AG20443 (cell line): ENCODE data around the gene HMGA1.
"Not testable (repeated sequence)": the region's sequence is repeated elsewhere in the genome, so short reads cannot be mapped to it uniquely, and the experiment has no call there.

Source experiments
- DNase-seq: peaks from one replicate; pipeline ENCODE4 v3.0.0; 2012; ENCODE audit warnings: low spot score, mixed read lengths

The HMGA1 gene

DNA sequence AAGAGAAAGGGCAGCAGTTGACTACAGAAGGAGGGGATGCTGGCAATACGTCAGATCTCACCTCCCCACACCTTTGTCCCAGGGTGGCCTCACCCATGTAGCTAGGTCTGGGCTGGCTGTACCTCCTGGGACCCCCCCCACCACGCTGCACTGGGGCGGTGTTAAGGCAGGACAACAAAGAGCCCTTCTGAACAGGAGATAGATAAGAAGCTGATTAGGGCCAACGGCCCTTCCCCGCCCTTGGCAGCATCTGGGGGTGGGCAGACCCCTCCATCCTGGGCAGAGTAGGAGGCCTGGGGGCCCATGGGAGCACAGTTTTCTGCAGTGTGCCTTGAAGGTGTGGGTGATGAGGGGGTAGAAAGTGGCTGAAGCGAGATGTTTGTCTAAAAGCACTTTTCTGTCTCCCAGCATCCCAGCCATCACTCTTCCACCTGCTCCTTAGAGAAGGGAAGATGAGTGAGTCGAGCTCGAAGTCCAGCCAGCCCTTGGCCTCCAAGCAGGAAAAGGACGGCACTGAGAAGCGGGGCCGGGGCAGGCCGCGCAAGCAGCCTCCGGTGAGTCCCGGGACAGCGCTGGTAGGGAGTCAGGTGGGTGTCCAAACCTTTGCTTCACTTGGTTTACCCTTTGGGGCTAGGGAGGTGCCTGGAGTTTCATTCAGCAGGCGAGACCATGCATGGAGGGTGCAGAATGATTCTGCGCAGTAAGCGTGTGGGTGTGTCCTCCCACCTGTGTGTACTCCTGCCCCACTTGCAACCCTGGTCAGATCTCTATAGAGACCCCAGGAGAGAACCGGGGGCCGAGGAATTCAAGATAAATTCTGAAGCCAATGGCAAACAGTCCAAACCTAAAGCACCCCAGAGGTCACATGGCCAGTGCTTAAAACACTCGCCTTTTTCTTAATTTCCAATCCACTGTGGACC, 3.9 kb downstream of the HMGA1 start:
- DNase-seq: peak; percentile 1

DNA sequence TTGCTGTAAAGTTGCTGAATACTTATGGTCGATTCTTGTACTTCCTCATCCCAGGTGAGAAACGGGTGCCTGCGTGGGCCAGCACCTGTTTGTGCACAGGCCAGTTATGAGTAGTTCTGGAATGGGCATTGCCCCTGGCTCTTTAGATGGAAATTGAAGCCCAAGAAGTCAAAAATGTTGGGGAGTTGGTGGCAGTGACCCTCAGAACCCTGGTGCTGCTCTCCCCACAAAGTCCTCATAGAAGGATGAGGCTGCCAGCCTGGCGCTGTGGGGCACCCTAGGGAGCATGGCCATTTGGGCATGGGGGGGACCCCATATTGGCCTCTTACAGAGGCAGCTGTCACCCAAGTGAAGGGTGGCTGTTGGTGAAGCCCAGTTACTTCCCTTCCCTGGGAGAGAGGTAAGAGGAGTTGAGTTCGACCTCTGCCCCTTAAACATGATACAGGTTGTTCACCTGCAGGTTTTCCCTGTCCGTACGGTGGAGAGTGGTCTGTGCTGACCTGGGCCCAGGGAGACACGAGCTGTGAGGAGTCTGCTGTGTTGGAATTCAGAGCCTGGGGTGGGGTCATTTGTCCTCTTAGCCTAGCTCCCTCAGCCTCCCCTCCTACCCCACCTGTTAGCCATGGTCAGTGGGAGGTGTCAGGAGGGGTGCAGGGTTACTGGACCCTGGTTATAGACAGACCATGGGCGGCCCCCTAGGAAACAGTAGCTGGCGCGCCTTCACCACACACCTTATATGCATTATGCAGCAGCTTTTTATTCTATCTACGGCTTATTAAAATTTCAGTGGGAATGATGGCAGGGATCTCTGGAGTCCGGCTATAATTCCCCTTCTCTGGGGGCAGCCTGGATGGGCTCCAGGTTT, 4.9 kb downstream of the HMGA1 start:
- DNase-seq: peak; percentile 1

DNA sequence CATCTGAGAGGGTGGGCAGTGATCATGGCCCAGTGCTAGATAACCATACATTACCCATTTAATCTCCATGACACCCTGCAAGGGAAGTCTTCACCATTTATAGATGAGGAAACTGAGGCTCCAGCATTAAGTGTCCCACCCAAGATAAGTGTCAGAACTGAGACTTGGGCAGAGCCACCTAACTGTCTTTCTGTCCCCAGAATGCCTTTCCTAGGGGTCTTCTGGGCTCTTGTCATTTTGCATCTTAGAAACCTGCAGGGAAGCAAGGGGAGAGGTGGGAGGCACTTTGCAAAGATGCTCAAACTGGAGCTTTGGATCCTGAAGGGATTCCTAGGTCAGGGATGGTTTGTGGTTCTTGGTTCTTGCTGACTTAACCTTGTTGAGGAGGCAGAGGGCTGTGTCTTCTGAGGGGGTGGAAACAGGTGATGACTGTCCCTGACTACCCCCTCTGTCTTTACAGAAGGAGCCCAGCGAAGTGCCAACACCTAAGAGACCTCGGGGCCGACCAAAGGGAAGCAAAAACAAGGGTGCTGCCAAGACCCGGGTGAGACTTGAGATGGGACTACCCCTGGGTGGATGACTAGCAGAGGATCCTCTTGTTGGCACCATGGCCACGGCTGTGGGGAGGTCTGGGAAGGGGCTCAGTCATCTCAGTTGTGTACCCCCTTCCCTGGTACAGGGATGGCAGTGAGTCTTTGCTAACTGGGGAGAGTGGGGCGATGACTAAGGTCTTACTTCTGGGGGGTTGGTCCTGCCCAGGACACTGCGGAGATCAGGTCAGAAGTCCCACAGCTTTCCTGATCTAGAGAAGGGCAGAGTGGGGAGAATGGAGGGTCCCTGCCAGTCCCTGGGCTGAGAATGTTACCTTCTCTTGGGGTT, 5.8 kb downstream of the HMGA1 start:
- DNase-seq: peak; percentile 20

DNA sequence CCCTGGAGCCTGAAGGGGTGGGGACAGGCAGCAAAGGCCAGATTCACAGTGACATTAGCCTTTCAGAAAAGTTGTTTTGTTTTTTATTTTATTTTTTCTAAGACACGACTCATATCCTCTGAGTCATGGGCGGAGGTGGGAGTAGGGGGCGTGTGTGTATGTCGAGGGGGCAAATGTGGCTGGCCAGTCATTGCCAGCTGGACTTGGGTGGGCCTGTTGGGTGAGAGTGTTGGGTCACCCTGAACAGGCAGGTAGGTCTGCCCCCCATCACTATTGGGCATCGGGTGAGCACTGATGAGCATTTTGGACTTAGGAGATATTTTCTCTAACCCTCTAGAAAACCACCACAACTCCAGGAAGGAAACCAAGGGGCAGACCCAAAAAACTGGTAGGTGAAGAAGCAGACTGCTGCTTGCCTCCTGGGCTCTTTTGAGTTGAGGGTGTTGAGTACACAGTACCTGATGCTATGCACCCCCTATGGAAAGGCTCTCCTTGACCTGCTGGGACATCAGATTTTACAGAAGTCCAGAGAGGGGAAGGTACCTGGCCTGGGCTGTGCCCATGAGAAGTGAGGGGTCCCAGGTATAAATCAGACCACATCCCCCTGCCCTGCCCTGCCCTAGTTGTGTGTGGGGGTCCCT, 6.6 kb downstream of the HMGA1 start:
- no peak for DNase-seq

DNA sequence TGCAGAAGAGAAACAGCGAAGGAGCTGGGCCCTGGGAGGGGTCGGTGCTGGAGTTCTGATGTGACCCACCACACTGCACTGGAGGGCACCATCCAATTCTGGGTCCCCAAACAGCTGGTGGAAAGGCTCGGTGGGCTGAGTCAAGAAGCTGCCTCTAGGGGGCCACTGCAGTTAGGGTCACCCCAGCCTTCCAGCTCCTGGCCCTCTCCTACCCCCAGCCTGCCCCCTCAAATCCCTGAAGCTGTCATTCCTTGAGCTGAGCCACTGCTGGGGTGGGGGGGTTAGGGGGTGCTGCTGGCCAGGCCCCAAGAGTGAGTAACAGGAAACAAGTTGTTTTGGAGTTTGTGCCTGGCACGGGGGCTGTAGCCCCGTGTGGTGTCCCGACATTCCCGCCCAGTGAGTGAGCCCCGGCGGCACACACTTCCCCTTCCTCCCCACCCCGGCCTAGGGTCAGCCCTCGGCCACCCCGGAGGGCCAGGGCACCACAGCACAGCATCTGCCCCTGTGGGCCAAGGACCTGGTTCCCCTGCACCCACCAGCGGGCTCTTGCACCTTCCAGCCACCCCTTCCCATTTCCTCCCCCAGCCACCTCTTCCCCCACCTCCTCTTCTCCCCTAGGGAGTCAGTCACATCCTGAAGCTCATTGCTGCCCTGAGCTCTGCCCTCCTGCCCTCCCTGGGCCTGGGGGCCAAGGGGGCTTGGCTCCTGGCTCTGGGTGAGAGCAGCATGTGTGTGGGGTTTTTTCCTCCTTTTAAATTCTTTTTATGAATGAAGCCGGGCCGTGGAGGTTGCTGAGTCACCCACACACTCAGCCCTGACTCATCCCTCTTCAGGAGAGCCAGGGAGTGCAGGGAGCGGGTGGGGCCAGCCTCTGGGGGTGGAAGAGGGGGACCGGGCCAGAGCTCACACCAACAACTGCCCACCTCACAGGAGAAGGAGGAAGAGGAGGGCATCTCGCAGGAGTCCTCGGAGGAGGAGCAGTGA, 7.5 kb downstream of the HMGA1 start:
- DNase-seq: peak; percentile 95

DNA sequence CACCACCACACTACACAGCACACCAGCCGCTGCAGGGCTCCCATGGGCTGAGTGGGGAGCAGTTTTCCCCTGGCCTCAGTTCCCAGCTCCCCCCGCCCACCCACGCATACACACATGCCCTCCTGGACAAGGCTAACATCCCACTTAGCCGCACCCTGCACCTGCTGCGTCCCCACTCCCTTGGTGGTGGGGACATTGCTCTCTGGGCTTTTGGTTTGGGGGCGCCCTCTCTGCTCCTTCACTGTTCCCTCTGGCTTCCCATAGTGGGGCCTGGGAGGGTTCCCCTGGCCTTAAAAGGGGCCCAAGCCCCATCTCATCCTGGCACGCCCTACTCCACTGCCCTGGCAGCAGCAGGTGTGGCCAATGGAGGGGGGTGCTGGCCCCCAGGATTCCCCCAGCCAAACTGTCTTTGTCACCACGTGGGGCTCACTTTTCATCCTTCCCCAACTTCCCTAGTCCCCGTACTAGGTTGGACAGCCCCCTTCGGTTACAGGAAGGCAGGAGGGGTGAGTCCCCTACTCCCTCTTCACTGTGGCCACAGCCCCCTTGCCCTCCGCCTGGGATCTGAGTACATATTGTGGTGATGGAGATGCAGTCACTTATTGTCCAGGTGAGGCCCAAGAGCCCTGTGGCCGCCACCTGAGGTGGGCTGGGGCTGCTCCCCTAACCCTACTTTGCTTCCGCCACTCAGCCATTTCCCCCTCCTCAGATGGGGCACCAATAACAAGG, 8.5 kb downstream of the HMGA1 start:
- DNase-seq: not testable (repeated sequence)

DNA sequence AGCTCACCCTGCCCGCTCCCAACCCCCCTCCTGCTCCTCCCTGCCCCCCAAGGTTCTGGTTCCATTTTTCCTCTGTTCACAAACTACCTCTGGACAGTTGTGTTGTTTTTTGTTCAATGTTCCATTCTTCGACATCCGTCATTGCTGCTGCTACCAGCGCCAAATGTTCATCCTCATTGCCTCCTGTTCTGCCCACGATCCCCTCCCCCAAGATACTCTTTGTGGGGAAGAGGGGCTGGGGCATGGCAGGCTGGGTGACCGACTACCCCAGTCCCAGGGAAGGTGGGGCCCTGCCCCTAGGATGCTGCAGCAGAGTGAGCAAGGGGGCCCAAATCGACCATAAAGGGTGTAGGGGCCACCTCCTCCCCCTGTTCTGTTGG, 9.1 kb downstream of the HMGA1 start:
- not testable (repeated sequence) for DNase-seq

DNA sequence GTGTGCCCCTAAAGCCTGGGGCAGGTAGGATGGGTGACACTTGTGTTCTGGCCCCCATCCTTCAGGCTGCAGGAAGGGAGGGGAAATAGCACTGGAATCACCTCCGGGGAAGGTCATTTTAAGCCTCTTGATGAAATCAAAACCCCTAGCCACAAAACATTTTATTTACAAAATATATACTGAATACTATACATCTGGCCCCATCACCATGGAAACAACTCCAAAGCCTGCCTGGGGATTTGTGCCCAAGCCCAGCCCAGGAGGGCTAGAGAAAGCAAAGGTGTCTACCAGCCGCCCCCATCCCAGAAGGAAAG, 9.5 kb downstream of the HMGA1 start:
- no peak for DNase-seq

DNA sequence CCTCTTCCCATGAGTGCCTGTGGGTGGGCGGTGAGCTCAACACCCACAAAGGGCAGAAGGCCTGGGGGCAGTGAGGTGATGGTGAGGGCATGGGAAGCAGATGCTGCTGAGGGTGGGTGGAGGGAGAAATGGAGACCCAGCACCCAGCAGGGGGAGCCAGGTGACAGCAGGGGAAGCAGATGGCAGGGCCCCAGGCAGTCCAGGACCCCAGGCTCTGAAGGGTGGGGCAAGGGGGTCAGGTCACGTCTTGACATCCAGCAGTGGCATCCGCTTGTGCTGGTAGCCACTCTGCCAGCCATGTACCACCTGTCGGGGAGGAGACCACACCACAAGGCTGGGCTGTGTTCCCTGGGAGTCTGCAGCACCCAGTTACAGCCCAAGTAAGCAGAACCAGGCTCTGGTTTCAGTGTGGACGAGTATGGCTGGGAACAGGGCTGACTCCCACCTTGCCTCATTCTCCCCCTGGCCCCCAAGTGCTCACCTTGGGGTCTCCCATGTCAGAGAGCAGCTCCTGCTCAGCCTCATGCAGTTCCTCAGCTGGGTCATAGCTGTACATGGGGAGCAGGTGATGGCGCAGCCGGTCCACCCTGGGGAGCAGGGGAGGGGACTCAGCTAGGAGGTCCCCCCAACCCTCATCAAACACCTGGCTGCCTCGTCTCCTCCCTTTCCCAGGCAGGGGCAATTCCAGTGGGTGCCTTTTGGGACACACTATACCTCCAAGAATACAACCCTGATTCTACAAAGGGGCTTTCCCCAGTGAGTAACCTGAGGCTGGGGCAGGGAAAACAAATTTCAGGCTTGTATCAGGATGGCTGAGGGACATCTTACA, 10.1 kb downstream of the HMGA1 start:
- DNase-seq: peak; percentile 14

DNA sequence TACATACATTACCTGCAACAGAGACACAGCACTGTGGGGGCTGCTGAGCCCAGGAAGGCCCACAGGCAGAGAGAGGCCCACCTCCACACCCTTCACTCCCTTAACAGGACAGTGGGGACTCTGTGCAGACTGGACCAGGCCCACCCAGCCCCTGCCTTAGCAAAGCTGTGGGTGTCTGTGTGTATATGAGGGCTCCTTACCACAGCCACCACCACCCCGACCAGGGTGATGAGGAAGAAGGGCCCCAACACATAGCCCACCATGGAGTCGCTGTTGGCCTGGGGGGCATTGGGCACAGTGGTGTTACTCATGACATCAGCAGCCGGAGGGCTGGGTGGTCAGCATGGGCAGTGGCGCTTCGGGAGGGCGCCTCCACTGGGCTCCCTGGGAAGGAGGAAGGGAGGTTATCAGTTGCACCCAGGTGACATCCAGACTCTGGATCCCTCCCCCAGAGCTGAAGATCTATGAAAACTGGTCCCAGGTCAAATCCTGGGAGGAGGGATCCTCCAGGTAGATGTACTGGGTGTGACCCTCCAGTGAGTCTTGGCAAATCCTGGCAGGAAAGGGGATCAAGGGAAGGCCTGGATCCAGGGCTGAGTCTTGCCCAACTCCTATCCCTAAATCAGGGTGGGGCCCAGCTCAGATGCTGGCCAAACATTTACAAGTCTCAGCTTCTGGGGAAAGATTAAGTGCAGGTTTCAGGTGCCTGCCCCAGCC, 11.0 kb downstream of the HMGA1 start:
- peak; percentile 12 for DNase-seq

DNA sequence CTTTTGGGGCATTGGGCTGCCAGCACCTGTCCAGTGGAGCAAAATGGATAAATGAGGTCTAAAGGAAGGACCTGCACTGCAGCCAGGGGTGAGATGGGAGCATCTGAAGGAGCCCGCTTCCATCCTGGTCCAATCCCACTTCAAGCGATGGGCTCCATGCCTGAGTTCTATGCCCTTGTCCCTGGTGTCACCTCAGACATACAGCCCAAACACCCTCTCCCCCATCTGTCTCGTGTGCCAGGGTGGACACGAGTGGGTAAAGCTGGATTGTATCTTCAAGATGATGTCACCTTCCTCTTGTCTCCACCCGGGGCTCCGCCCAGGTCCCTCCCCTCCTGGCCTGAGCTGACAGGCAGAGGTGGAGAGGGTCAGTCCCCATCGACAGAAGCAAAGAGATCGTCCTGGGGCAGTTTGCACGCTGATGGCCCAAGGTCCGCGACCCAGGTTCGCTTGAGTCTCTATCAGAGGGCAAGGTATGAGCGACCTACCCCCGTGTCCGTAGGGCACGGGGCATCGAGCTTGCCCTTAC, 11.6 kb downstream of the HMGA1 start:
- peak; percentile 67 for DNase-seq

DNA sequence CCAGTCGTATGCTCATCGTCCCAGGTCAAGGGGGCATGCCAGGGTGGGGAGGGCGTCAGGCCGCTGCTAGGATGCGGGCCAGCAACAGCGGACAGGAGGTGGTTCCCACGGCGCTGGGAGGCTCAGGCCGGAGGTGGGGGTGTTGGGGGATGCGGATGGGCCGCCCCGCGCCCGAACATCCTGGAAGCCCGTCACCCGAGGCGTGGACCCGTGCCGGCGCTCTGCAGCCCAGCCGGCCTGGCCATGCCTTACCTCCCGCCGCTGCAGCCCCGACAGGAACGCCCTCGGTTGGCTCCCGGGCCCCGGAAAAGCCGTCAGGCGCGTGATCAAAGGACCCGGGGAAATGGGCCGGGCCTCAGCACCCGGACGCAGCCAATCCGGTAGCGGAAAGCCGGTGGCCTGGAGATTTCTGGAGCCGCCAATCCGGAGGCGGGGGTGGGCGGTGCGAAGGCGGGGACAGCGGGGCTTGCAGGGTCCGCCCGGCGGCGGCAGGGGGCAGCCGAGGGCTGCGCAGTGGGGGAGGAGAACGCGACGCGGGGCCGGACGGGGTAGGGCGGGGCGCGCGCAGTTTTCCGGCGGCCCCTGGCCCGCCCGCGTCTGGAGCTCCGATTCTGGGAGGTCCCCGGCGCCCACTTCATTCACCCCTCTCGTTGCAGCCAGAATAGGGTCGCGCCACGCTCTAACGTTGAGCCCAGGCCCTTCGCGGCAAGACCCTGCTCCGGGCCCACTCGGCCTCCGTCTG, 12.2 kb downstream of the HMGA1 start, which contains the start of gene SMIM29:
TSS of gene SMIM29 (minus strand) at position 280 of the 742 bp plus-strand sequence. CDS start 1,215 bp downstream, outside the sequence.
- DNase-seq: peak; percentile 98

DNA sequence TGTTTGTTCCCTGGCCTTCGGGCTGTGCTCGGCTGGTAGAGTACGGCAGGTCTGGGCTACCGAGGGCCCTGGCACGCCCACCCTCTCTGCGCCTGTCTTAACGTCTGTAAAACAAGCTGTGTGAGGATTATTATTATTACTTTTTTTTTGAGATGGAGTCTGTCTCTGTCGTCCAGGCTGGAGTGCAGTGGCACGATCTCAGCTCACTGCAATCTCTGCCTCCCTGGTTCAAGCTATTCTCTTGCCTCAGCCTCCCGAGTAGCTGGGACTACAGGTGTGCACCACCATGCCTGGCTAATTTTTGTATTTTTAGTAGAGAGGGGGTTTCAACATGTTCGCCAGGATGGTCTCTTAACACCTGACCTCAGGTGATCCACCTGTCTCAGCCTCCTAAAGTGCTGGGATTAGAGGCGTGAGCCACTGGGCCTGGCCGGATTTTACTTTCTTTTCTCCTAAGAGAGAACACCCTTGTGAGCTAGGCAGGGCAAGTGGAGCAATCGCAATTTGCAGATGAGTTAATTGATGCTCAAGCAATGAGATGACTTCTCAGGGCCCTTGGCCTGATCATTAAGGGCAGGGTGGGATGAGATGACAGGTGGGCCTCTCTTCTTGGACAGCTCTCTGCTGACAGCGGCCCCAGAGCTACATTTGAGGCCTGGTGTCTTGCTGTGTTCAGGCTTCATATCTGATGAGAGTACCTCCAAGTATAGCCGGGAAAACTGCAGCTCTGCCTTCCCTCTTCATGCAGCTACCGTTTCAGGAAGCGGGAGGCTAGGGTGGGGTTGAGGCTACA, 13.0 kb downstream of the HMGA1 start:
- DNase-seq: peak; percentile 1

DNA sequence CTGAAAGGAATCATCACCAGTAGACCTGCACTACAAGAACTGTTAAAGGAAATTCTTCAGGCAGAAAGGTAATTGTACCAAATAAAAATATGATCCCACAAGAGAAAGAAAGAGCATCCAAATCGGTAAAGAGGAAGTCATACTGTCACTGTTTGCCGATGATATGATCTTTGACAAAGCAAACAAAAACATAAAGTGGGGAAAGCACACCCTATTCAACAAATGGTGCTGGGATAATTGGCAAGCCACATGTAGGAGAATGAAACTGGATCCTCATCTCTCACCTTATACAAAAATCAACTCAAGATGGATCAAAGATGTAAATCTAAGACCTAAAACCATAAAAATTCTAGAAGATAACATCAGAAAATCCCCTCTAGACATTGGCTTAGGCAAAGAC, 15.7 kb downstream of the HMGA1 start:
- not testable (repeated sequence) for DNase-seq

DNA sequence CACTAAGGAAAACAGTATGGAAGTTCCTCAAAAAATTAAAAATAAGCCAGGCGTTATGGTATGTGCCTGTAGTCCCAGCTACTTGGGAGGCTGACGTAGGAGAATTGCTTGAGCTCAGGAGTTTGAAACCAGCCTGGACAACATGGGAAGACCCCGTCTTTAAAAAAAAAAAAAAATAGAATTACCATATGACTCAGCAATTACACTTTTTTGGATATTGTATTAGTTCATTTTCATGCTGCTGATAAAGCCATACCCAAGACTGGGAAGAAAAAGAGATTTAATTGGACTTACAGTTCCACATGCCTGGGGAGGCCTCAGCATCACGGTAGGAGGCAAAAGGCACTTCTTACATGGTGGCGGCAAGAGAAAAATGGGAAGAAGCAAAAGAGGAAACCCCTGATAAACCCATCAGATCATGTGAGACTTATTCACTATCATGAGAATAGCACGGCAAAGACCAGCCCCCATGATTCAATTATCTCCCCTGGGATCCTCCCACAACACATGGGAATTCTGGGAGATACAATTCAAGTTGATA, 22.9 kb downstream of the HMGA1 start:
- DNase-seq: no peak
